GM12892 (cell line): ENCODE results near the gene ACTL10. TPM values are rescaled to one million over a fixed set of nuclear protein-coding genes. Genes with fewer than 3 reads are reported as not detected.
"Not testable (repeated sequence)": the region's sequence is repeated elsewhere in the genome, so short reads cannot be mapped to it uniquely, and the experiment has no call there.

ENCODE experiments used
- DNase-seq: peaks from one replicate; pipeline ENCODE4 v3.0.0; 2011; ENCODE audit not compliant: insufficient read length
- FAIRE-seq: peaks from 2 replicates; lab custom pipeline; 2011; peaks lifted over from hg19 to GRCh38; lab: Jason Lieb, UNC
- POLR2A ChIP-seq: IDR thresholded peaks from 2 replicates; pipeline ENCODE4 v1.6.1; 2011; ENCODE audit warnings: low read depth, low read length, control low read depth
- POLR2AphosphoS5 ChIP-seq: IDR thresholded peaks from 2 replicates; pipeline ENCODE4 v1.6.1; 2011; ENCODE audit warnings: low read depth, low read length, control low read depth
- TAF1 ChIP-seq: IDR thresholded peaks from 2 replicates; pipeline ENCODE4 v1.6.1; 2011; ENCODE audit warnings: low read depth, mild to moderate bottlenecking, control low read depth, low read length, borderline replicate concordance
- polyA plus RNA-seq: library from polyadenylated mRNA; unstranded; fragments of >200 nt; gene quantifications from one replicate; pipeline ENCODE4 v1.2.1, GENCODE V29; 2012; ENCODE audit warnings: missing spikeins, inconsistent platforms; ENCODE audit not compliant: missing spikeins

Gene ACTL10
- polyA plus RNA-seq = not detected

DNA sequence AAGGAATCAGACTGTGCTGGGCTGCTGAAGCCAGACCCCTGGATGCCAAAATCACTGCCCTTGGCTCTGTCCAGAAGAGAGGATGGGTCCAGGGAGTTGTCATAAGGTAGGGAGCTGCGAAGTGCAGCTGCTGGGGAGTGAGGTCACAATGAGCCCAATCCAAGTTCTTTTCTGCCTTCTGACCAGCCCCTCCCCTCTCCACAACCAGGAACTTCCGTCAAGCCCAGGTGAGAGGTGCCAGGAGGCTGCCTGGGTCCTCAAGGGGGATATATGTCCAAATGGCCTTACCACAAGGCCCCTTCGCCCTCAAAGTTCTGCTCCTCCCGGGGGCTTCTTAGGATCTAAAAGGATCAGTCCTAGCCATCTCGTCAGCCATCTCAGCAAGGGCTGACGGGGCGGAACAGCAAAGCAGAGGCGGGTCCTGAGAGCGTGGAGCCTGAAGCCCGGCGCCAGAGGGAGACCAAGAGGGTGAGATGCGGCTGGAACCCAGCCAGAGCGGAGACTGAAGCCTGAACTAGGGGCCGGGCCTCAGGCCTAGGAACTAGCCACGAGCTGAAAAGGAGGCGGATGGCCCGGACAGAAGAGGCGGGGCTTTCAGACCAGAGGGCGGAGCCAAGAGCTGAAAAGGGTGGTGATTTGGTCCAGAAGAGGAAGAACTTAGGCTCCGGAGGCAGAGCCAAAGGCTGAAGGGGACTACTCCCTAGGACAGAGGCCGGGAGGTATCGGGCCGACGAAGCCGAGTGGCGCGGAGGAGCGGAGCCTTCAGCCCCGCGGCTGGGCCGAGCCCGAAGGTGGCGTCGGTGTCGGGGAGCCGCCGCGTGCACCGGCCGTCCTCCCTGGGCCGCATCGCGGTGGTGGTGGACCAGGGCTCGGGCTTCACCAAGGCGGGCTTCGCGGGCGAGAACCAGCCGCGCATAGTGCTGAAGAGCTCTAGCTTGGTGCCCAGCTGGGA, at the start of gene ACTL10:
ACTL10 (plus strand) TSS at position 651 of the 952 bp plus-strand sequence. CDS start 555 bp downstream, outside the sequence.
- TF ChIP-seq TAF1 (0 out of 2 replicates have a peak, but pooled peaks have one; percentile 63), POLR2AphosphoS5 (peak; percentile 77), POLR2A (peak; percentile 79)
- DNase-seq = peak; percentile 93
- peak; percentile 84 for FAIRE-seq

DNA sequence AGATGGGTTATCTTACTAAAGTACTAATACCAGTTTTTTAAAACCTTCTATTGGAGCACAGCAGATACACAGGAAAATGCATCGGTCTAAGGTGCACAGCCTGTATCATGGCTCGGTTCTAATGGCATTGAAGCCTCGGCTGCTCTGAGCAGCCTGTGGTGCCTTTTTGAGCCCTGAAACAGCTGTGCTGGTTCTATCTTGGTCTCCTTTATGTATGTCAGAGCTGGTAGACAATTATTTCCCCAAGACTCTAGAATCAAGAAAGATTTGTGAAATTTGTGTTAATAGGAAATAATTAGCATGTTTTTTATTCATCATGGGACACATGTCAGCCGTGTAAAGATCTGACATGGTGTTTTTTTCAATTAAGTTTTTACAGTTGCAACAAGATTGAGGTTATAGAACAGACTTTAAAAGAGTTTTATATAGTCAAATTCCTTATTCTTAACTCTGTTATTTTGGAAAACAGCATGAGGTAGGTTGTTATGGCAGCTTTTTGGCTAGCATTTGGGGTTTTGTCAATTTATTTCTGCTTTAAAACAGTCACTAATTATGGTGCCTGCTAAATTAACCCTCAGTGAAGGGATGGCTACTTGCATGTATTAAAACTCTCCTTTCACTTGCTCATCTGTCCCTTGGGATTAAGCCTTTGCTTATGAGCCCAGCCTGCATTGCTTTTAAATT, 44.9 kb upstream of the ACTL10 start:
- FAIRE-seq (no peak), DNase-seq (no peak)
- no peak for TF ChIP-seq POLR2A
- no peak for TF ChIP-seq TAF1
- no peak for TF ChIP-seq POLR2AphosphoS5

DNA sequence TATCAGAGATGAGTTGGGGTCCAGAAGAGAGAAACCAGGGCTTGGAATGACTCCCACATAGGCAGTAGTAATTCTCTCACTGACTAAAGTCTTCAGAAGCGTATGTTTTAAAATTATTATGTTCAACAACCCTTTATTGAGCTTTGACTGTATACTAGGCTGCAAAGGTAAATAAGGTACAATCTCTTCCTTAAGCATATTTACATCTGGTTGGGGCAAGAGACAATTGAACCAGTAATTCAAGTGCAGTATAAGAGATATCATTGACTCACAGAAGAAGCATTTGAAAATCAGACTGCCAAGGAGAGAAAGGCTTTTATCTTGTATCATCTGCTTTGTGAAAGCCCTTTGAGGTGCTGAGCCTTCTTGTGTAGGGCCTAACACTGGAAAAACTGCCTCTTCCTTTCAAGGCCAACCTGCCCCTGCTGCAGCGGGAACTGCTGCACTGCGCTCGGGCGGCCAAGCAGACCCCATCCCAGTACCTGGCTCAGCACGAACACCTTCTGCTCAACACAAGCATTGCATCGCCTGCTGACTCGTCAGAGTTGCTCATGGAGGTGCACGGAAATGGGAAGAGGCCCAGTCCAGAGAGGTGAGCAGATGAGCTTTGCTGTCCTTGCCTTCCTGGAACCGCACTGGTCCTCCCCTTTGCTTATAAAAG, 43.9 kb upstream of the ACTL10 start:
- no peak for DNase-seq
- TF ChIP-seq TAF1 (no peak), POLR2A (no peak), POLR2AphosphoS5 (no peak)
- FAIRE-seq = no peak

DNA sequence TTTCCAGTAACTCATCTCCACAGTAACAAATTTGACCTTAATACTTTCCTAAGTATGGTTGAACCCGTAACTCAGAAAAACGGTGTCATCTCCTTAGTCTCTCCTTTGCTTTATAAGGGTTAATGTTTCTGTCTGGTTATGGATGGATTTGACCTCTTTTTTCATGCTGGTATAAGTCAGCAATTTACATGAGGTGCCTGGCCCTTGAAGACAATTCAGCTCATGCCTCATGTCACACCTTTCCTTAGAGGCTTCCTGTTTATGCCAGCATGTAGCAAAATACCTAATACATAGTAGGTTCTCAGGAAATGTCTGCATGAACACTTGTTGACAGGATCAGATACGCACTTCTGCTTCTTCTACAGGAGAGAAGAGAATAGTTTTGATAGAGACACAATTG, 42.3 kb upstream of the ACTL10 start:
- TF ChIP-seq TAF1 (no peak), POLR2A (no peak), POLR2AphosphoS5 (no peak)
- no peak for DNase-seq
- FAIRE-seq = no peak

DNA sequence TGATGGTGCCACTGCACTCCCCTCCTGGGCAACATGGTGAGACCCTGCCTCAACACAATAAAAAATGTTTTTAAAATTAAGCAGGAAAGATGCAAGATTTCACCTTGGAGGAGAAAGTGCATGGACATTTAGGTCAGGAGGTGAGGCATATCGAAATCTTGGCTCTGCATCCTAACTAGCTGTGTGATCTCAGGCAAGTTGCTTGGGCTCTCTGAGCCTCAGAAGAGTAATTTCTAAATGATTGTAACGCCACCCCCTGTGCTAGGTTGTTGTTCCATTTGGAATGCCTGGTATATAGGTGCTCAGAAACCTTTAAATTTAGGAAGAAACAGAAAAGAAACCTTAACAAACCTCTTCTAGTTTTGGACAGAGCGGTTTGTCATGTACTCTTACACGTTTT, 40.6 kb upstream of the ACTL10 start:
- TF ChIP-seq TAF1 (no peak), POLR2A (no peak), POLR2AphosphoS5 (no peak)
- FAIRE-seq (no peak), DNase-seq (no peak)

DNA sequence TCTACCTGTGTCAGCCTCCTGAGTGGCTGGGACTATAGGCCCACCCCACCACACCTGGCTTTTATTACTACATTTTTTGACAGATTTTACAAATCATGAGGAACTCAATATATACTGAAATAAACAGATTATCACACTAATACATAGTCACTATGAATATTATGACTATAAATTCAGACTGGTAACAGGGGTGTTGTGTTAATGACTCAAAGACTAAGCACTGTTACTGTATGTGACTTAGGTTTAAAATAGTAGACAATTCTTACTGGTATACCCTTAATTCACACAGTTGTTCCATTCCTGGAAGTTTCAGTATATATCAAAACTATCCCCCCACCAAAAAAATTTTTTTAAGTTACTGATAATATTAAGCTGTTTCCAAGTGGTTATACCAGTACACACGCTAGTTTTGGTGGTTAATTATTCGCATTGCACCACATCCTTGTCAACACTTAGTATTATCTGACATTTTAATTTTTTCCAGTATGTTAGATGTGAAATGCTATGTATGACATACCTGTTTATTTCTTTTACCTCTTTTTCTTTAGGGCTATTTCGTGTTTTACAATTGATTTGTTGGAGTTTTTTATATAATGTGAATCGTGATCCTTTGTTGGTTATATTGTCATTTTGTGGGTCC, 39.0 kb upstream of the ACTL10 start:
- no peak for FAIRE-seq
- TF ChIP-seq POLR2AphosphoS5 = no peak
- no peak for TF ChIP-seq POLR2A
- TF ChIP-seq TAF1 = no peak
- DNase-seq = no peak

DNA sequence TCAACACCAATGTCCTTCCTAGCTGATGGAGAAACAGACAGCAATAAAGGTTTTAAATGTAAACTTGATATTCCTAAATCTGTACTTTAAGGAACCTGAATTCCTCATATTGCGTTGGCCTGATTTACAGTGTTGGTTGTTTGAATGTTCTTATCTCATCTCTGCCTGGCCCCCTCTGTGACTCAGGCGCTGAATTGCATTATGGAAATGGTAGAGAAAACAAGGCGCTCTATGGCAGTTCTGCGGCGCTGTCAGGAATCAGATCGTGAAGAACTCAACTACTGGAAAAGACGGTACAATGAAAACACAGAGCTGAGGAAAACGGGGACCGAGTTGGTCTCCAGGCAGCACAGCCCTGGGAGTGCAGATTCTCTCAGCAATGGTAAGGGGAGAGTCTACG, 37.2 kb upstream of the ACTL10 start:
- FAIRE-seq (no peak), DNase-seq (no peak)
- TF ChIP-seq POLR2AphosphoS5 (no peak), TAF1 (no peak), POLR2A (no peak)

DNA sequence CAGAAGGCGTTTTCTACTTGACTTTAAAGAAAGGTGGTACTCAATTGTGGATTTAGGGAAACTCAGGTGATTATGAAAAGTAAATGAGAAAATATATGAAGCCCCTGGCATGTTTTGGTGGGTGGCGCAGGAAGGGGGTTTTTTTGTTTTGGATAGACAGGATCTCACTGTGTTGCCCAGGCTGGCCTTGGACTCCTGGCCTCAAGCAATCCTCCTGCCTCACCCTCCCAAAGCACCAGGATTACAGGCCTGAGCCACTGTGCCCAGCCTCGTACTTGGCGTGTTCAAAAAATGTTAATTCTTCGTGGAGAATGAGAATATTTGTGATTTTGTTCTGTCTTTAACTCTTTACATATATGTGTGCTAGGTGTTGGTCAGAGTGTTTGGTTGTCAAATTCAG, 36.8 kb upstream of the ACTL10 start:
- TF ChIP-seq POLR2A (no peak), TAF1 (no peak), POLR2AphosphoS5 (no peak)
- FAIRE-seq (no peak), DNase-seq (no peak)

DNA sequence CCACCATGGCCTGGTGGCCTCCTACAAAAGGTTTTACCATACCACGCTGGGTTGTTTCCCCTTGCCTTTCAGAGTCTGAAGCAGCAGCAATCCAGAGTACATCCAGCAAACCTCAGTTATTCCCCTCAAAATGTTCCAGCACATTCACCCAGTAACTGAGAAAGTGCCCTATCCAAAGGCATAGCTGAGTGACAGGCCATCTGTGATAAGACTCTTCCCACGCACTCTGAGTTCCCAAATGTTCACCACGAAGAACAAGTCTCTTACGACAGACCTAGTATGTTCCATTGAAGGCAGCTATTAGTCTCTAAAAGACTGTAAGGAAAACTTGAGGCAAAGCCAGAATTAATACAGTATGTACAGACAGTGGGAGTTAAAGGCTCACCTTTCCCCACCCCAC, 36.2 kb upstream of the ACTL10 start:
- FAIRE-seq (no peak), DNase-seq (no peak)
- no peak for TF ChIP-seq TAF1
- TF ChIP-seq POLR2AphosphoS5 = no peak
- no peak for TF ChIP-seq POLR2A

DNA sequence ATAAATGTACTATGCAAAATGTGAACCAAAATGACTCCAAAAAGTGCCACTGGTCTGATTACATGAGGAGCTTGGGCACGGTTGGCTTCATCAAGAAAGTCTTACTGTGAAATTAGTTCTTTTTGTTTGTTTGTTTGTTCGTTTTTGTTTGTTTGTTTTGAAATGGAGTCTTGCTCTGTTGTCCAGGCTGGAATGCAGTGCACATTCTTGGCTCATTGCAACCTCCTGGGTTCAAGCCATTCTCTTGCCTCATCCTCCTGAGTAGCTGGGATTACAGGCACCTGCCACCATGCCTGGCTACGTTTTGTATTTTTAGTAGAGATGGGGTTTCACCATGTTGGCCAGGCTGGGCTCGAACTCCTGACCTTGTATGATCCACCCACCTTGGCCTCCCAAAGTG, 34.8 kb upstream of the ACTL10 start:
- not testable (repeated sequence) for FAIRE-seq, DNase-seq

DNA sequence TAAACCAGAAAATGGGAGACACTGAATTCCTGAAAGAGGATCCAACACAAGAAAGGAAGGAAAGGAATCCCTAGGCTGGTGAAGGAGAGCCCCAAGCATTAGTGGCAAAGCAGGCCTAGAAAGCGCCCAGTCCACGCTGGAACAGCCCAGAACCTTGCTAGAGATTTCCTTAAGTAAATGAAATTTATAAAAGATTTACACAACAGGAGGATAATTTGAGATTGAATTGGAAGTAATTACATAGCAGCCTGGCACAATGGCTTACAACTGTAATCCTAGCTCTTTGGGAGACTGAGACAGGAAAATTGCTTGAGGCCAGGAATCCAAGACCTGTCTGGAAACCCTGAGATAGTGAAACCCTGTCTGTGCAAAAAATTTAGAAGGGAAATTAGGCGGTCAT, 31.4 kb upstream of the ACTL10 start:
- TF ChIP-seq POLR2AphosphoS5 = no peak
- TF ChIP-seq POLR2A = no peak
- no peak for TF ChIP-seq TAF1
- DNase-seq (no peak), FAIRE-seq (no peak)

DNA sequence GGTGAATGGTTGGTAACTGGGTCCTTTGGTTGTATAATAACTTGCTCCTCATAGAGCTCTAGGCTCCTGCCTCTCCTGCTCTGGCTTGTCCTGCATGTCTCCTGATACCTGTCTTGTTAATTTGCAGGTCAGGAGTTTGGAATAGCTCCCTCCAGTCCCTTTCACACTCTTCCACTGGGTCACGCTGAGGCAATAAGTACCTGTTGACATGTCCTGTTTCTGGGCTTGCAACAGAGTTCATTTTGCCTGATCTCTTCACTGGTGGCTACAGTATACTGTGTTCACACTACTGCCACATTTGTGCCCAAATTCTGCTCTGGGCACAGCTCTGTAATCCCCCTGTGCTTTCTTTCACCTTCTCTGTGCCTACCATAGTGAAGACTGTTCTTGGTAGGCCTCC, 30.0 kb upstream of the ACTL10 start:
- no peak for FAIRE-seq
- no peak for DNase-seq
- TF ChIP-seq TAF1 = no peak
- TF ChIP-seq POLR2AphosphoS5 = no peak
- no peak for TF ChIP-seq POLR2A
